IMR-90 (cell line): ENCODE measurements around the gene ABHD12B. TPM values are rescaled to one million over a fixed set of nuclear protein-coding genes. Genes with fewer than 3 reads are reported as not detected.

Source experiments
- ATAC-seq: fragments of 200-7000 bp; cut with Tn5 transposase; 2 replicates; pipeline ENCODE4 v1.9.1; 2020; ENCODE audit warnings: low read depth, mild to moderate bottlenecking, moderate library complexity
- BruUV-seq: library from RNA; stranded (reverse); fragments of 400-500 nt; replicated peaks from 2 replicates; lab custom pipeline; 2021; lab: Mats Ljungman, UMichigan
- CTCF ChIA-PET: fragments of 300-600 bp; formaldehyde crosslinking; extraction: SDS; loops from one replicate; lab custom pipeline; 2021; ENCODE audit warnings: antibody characterized with exemption; lab: Yijun Ruan, JAX
- POLR2A ChIA-PET: fragments of 300-600 bp; sonication (Branson Sonifier 250); formaldehyde crosslinking; loops from one replicate; lab custom pipeline; 2022; ENCODE audit warnings: antibody characterized with exemption; ENCODE audit not compliant: unreplicated experiment; lab: Charles Lee
- DNase-seq: peaks from one replicate; pipeline ENCODE4 v3.0.0; 2013
- H2AFZ ChIP-seq: replicated peaks from 2 replicates; pipeline ENCODE3; 2013; ENCODE audit warnings: low read length, mild to moderate bottlenecking; ENCODE audit not compliant: poor library complexity
- H2AK5ac ChIP-seq: 2 replicates; pipeline ENCODE4 v1.6.1; 2013; ENCODE audit warnings: low read depth, low read length, inconsistent platforms
- H2AK9ac ChIP-seq: replicated peaks from 2 replicates; pipeline ENCODE3; 2013; ENCODE audit warnings: mild to moderate bottlenecking, low read depth, low read length, moderate library complexity; ENCODE audit not compliant: poor library complexity
- H2BK120ac ChIP-seq: 2 replicates; pipeline ENCODE4 v1.6.1; 2013; ENCODE audit warnings: low read depth, low read length, inconsistent platforms
- H2BK15ac ChIP-seq: 3 replicates; pipeline ENCODE4 v1.6.1; 2013; ENCODE audit warnings: low read depth, low read length, inconsistent platforms
- H2BK20ac ChIP-seq: 2 replicates; pipeline ENCODE4 v1.6.1; 2013; ENCODE audit warnings: low read depth, mild to moderate bottlenecking, inconsistent platforms, low read length, moderate library complexity
- H2BK5ac ChIP-seq: 2 replicates; pipeline ENCODE4 v1.6.1; 2013; ENCODE audit warnings: mild to moderate bottlenecking, low read depth, low read length, inconsistent platforms; ENCODE audit not compliant: poor library complexity, severe bottlenecking
- H3K14ac ChIP-seq: replicated peaks from 2 replicates; pipeline ENCODE4 v1.6.1; 2013; ENCODE audit warnings: low read depth, low read length, inconsistent platforms
- H3K18ac ChIP-seq: 2 replicates; pipeline ENCODE4 v1.6.1; 2013; ENCODE audit warnings: low read depth, low read length, control low read depth
- H3K23ac ChIP-seq: 2 replicates; pipeline ENCODE4 v1.6.1; 2013; ENCODE audit warnings: low read depth, low read length, inconsistent platforms
- H3K27ac ChIP-seq: 2 replicates; pipeline ENCODE4 v1.5.1; 2013; ENCODE audit warnings: mild to moderate bottlenecking, control low read depth, low read length; ENCODE audit not compliant: insufficient read depth
- H3K27me3 ChIP-seq: 2 replicates; pipeline ENCODE4 v1.6.1; 2013; ENCODE audit warnings: low read length; ENCODE audit not compliant: control insufficient read depth, insufficient read depth
- H3K36me3 ChIP-seq: 2 replicates; pipeline ENCODE4 v1.6.1; 2013; ENCODE audit warnings: low read length, mixed read lengths; ENCODE audit not compliant: control insufficient read depth, insufficient read depth
- H3K4ac ChIP-seq: 2 replicates; pipeline ENCODE4 v1.6.1; 2013; ENCODE audit warnings: low read depth, low read length, inconsistent platforms
- H3K4me1 ChIP-seq: 2 replicates; pipeline ENCODE4 v1.6.1; 2013; ENCODE audit warnings: low read length, mixed read lengths; ENCODE audit not compliant: control insufficient read depth, insufficient read depth
- H3K4me2 ChIP-seq: 2 replicates; pipeline ENCODE4 v1.6.1; 2013; ENCODE audit warnings: low read depth, mild to moderate bottlenecking, control low read depth, low read length, moderate library complexity
- H3K4me3 ChIP-seq: 2 replicates; pipeline ENCODE4 v1.5.1; 2013; ENCODE audit warnings: low read depth, mild to moderate bottlenecking, control low read depth, low read length, moderate library complexity; ENCODE audit not compliant: insufficient read depth
- H3K56ac ChIP-seq: 2 replicates; pipeline ENCODE4 v1.6.1; 2013; ENCODE audit warnings: low read length, inconsistent platforms; ENCODE audit not compliant: insufficient read depth; ENCODE audit errors: extremely low read depth
- H3K79me1 ChIP-seq, 2 experiments: 2 replicates each; pipeline ENCODE4 v1.6.1; 2013; ENCODE audit warnings: low read length in 2 of 2, inconsistent platforms in 1 of 2, low read depth in 1 of 2
- H3K9ac ChIP-seq: 2 replicates; pipeline ENCODE4 v1.6.1; 2013; ENCODE audit warnings: low read depth, low read length, control low read depth
- H3K9me1 ChIP-seq: 2 replicates; pipeline ENCODE4 v1.6.1; 2013; ENCODE audit warnings: low read length, inconsistent platforms; ENCODE audit not compliant: insufficient read depth
- H3K9me3 ChIP-seq: 2 replicates; pipeline ENCODE4 v1.6.1; 2013; ENCODE audit warnings: low read length; ENCODE audit not compliant: control insufficient read depth, insufficient read depth
- H4K20me1 ChIP-seq: 2 replicates; pipeline ENCODE4 v1.6.1; 2013; ENCODE audit warnings: low read length, inconsistent platforms; ENCODE audit not compliant: insufficient read depth
- H4K5ac ChIP-seq: 2 replicates; pipeline ENCODE4 v1.6.1; 2013; ENCODE audit warnings: mild to moderate bottlenecking, low read depth, low read length, control low read depth
- H4K8ac ChIP-seq, 2 experiments: 2 replicates each; pipeline ENCODE4 v1.6.1; 2013; ENCODE audit warnings: low read depth in 2 of 2, low read length in 2 of 2, control low read depth in 1 of 2, inconsistent platforms in 1 of 2
- H4K91ac ChIP-seq: 2 replicates; pipeline ENCODE4 v1.6.1; 2013; ENCODE audit warnings: low read depth, low read length, inconsistent platforms; ENCODE audit not compliant: insufficient read depth
- BHLHE40 ChIP-seq: fragments of 150-350 bp; IDR thresholded peaks from 2 replicates; pipeline ENCODE4 v1.6.1; 2016; ENCODE audit warnings: mild to moderate bottlenecking, low read depth, low read length
- CEBPB ChIP-seq: IDR thresholded peaks from 2 replicates; pipeline ENCODE4 v1.6.1; 2012; ENCODE audit warnings: low read depth, low read length, improper control_type of control experiment
- FOS ChIP-seq: fragments of 150-350 bp; IDR thresholded peaks from 2 replicates; pipeline ENCODE4 v1.6.1; 2016; ENCODE audit warnings: low read depth, low read length
- MAZ ChIP-seq: IDR thresholded peaks from 2 replicates; pipeline ENCODE4 v1.6.1; 2012; ENCODE audit warnings: low read depth, mild to moderate bottlenecking, low read length, improper control_type of control experiment, moderate library complexity, borderline replicate concordance
- MXI1 ChIP-seq: IDR thresholded peaks from 2 replicates; pipeline ENCODE4 v1.6.1; 2012; ENCODE audit warnings: low read depth, mild to moderate bottlenecking, low read length, moderate library complexity, borderline replicate concordance
- POLR2A ChIP-seq: IDR thresholded peaks from 2 replicates; pipeline ENCODE4 v1.6.1; 2012; ENCODE audit warnings: mild to moderate bottlenecking, low read depth, low read length
- RAD21 ChIP-seq: IDR thresholded peaks from 2 replicates; pipeline ENCODE4 v1.6.1; 2012; ENCODE audit warnings: low read length, improper control_type of control experiment
- RCOR1 ChIP-seq: IDR thresholded peaks from 2 replicates; pipeline ENCODE4 v1.6.1; 2012; ENCODE audit warnings: mild to moderate bottlenecking, low read length, improper control_type of control experiment; ENCODE audit not compliant: insufficient replicate concordance
- SMC3 ChIP-seq: fragments of 150-350 bp; IDR thresholded peaks from 2 replicates; pipeline ENCODE4 v1.6.1; 2016; ENCODE audit warnings: low read depth, mild to moderate bottlenecking, antibody characterized with exemption, low read length, moderate library complexity
- WGBS, 2 experiments: methylation state at CpG; one replicate each; pipeline versions ENCODE4 v1.1.5 to v1.1.7; 2013; ENCODE audit warnings: missing lambda C conversion rate in 2 of 2; ENCODE audit not compliant: insufficient read length in 1 of 2; ENCODE audit errors: extremely low coverage in 2 of 2; 5-methylcytosine and 5-hydroxymethylcytosine counted together
- dilution Hi-C: fragments of 300-500 bp; cut with HindIII; formaldehyde crosslinking; loops from one replicate; pipeline ENCODE4 v1.14.3; 2018; ENCODE audit warnings: low sequenced_read_pairs; ENCODE audit not compliant: unreplicated experiment
- in situ Hi-C: fragments of 300-500 bp; cut with MboI; formaldehyde crosslinking; loops from 3 replicates; pipeline ENCODE4 v1.14.3; 2019; ENCODE audit warnings: low sequenced_read_pairs, inconsistent platforms, mixed read lengths
- intact Hi-C: fragments of 100-400 bp; cut with micrococcal nuclease; formaldehyde crosslinking; loops from 2 replicates; pipeline ENCODE4 v1.10.0; 2022
- polyA plus RNA-seq, 3 experiments: library from polyadenylated mRNA; depleted of rRNA; stranded (reverse); fragments of >200 nt; gene quantifications; 2 replicates each; pipeline ENCODE4 v1.2.3, GENCODE V29; 2012; ENCODE audit warnings: low replicate concordance in 1 of 3
- total RNA-seq: library from RNA; depleted of rRNA; stranded (reverse); fragments of >200 nt; gene quantifications from 2 replicates; pipeline ENCODE4 v1.2.3, GENCODE V29; 2012
- TF ChIP-seq, protein P1 (sequence below): fragments of 150-350 bp; IDR thresholded peaks from 2 replicates; pipeline ENCODE4 v1.6.1; 2016; ENCODE audit warnings: low read depth, mild to moderate bottlenecking, low read length, moderate library complexity, borderline replicate concordance
- TF ChIP-seq, protein P2 (sequence below): conservative IDR thresholded peaks from 2 replicates; pipeline ENCODE4 v1.5.1; 2012; ENCODE audit warnings: mild to moderate bottlenecking, low read depth, low read length, improper control_type of control experiment
- TF ChIP-seq, protein P3 (sequence below): fragments of 150-350 bp; IDR thresholded peaks from 2 replicates; pipeline ENCODE4 v1.6.1; 2017; ENCODE audit warnings: mild to moderate bottlenecking, antibody characterized with exemption, low read length, low read depth

Gene ABHD12B
- total and polyA plus RNA-seq, 2 of the 4 experiments (the other 2 are of a cell fraction): 0.18 TPM; not detected in 1

DNA sequence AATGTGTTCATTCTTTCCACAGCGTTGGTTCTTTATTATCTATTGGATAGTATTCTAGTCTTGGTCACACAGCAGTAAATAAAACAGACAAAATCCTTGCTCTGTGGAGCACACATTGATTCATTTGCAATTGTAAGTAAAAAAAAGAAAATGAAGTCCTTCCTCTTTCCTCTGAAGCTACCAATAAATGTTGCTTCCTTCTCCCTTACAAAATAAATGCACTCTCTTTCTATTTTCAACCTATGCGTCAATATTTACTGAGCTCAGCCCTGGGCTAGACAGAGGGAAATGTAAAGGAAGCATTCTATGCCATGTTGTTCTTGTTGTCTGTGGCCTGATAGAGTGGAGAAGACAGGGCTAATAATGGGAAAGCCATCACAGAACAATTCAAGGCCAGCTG is 2.9 kb downstream of the ABHD12B start:
- ATAC-seq: no peak

More for the DNA sequence above, 2.9 kb downstream of the ABHD12B start:
- no peak overlapping the region for H3K18ac ChIP-seq
- no peak overlapping the region for H3K14ac ChIP-seq
- no peak overlapping the region for H3K27ac ChIP-seq
- intact Hi-C loops (no loop called here), in situ Hi-C loops (no loop called here), dilution Hi-C loops (no loop called here)
- no peaks in the 10 kb centered on the region for H3K36me3 ChIP-seq
- ChIA-PET POLR2A (no interaction called here), CTCF (interaction anchor here (1.3 kb wide), 1 partner anchor 81 kb away, joined by 3 read pairs; no protein-coding TSS in a partner anchor)
- H3K4me1 ChIP-seq: no peaks in the 10 kb centered on the region
- BruUV-seq: no TSS peak
- H4K8ac ChIP-seq: no peak overlapping the region
- H2BK15ac ChIP-seq: no peak overlapping the region
- no peak overlapping the region for H3K56ac ChIP-seq
- H3K79me1 ChIP-seq: no peaks in the 10 kb centered on the region
- no peak overlapping the region for H2AK9ac ChIP-seq
- H3K4me3 ChIP-seq: no peak overlapping the region
- no peak overlapping the region for H4K5ac ChIP-seq
- H3K9me1 ChIP-seq: no peaks in the 10 kb centered on the region
- no peak overlapping the region for H3K9ac ChIP-seq
- TF ChIP-seq POLR2A: no peak
- TF ChIP-seq MAZ: no peak
- TF ChIP-seq BHLHE40: no peak
- TF ChIP-seq, protein P1, sequence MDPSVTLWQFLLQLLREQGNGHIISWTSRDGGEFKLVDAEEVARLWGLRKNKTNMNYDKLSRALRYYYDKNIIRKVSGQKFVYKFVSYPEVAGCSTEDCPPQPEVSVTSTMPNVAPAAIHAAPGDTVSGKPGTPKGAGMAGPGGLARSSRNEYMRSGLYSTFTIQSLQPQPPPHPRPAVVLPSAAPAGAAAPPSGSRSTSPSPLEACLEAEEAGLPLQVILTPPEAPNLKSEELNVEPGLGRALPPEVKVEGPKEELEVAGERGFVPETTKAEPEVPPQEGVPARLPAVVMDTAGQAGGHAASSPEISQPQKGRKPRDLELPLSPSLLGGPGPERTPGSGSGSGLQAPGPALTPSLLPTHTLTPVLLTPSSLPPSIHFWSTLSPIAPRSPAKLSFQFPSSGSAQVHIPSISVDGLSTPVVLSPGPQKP: no peak
- TF ChIP-seq CEBPB: no peak
- TF ChIP-seq, protein P2, sequence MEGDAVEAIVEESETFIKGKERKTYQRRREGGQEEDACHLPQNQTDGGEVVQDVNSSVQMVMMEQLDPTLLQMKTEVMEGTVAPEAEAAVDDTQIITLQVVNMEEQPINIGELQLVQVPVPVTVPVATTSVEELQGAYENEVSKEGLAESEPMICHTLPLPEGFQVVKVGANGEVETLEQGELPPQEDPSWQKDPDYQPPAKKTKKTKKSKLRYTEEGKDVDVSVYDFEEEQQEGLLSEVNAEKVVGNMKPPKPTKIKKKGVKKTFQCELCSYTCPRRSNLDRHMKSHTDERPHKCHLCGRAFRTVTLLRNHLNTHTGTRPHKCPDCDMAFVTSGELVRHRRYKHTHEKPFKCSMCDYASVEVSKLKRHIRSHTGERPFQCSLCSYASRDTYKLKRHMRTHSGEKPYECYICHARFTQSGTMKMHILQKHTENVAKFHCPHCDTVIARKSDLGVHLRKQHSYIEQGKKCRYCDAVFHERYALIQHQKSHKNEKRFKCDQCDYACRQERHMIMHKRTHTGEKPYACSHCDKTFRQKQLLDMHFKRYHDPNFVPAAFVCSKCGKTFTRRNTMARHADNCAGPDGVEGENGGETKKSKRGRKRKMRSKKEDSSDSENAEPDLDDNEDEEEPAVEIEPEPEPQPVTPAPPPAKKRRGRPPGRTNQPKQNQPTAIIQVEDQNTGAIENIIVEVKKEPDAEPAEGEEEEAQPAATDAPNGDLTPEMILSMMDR: no peak
- no peak for TF ChIP-seq RAD21
- no peak for TF ChIP-seq RCOR1
- no peak for TF ChIP-seq FOS
- TF ChIP-seq MXI1: no peak
- no peak for TF ChIP-seq SMC3
- TF ChIP-seq, protein P3, sequence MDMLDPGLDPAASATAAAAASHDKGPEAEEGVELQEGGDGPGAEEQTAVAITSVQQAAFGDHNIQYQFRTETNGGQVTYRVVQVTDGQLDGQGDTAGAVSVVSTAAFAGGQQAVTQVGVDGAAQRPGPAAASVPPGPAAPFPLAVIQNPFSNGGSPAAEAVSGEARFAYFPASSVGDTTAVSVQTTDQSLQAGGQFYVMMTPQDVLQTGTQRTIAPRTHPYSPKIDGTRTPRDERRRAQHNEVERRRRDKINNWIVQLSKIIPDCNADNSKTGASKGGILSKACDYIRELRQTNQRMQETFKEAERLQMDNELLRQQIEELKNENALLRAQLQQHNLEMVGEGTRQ: no peak
- no peak overlapping the region for H2AFZ ChIP-seq
- H3K9me3 ChIP-seq: no peaks in the 10 kb centered on the region
- no peak overlapping the region for H4K91ac ChIP-seq
- no peak overlapping the region for H3K4ac ChIP-seq
- H3K23ac ChIP-seq: no peak overlapping the region
- DNase-seq: no peak
- H2BK20ac ChIP-seq: no peak overlapping the region
- no peak overlapping the region for H2BK5ac ChIP-seq
- no peaks in the 10 kb centered on the region for H4K20me1 ChIP-seq
- no peak overlapping the region for H2BK120ac ChIP-seq
- H2AK5ac ChIP-seq: no peak overlapping the region
- H3K27me3 ChIP-seq: peaks cover 14% of the 10 kb centered on the region
- WGBS, 2 experiments: no CpG with 5 or more reads among the region's 2 CpGs
- H3K4me2 ChIP-seq: no peak overlapping the region
